DMS 273 treated with DMSO at 0.1 percent for 48 hours (cell line): ENCODE results near the gene TUBGCP2.

Source experiments
- DNase-seq: peaks from one replicate; lab custom pipeline; 2025; lab: John Stamatoyannopoulos, UW

The TUBGCP2 gene

DNA sequence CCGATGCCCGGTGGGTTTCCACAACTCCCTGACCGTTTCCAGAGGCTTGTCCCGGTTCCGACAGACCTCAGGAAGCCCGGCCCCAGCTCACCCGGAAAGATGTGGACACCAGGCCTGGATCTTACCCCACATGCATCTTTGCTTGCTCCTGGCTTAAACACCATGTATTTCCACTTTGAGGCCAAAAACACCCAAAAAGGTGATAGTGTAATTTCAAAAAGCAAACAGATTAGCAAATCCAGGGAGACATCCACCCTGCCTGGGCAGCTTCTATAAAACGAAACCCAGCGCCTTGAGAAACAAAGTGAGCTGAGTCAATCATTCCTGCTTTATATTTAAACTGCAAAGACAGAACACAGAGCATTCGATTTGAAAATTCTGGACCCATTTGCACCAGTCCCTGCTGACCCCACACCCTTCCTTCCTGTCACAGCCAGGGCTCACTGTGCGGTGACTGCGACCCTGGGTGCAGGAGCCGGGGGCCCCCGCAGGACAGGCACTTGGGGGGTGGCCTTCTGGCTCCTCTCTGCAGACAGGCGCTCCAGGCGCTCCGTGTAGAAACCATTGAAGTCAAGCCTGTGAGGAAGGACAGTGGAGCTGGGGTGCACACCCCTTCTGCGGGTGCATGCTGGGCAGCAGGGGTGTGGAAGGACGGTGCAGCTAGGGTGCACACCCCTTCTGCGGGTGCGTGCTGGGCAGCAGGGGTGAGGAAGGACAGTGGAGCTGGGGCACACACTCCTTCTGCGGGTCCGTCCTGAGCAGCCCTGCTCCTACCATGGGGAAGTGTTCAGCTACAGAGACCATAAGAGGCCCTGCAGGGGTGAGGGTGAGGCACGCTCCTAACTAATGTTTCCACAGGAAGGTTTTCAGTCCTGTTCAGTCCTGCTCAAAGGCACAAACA lies 29.1 kb downstream of the TUBGCP2 start:
- no peak for DNase-seq

DNA sequence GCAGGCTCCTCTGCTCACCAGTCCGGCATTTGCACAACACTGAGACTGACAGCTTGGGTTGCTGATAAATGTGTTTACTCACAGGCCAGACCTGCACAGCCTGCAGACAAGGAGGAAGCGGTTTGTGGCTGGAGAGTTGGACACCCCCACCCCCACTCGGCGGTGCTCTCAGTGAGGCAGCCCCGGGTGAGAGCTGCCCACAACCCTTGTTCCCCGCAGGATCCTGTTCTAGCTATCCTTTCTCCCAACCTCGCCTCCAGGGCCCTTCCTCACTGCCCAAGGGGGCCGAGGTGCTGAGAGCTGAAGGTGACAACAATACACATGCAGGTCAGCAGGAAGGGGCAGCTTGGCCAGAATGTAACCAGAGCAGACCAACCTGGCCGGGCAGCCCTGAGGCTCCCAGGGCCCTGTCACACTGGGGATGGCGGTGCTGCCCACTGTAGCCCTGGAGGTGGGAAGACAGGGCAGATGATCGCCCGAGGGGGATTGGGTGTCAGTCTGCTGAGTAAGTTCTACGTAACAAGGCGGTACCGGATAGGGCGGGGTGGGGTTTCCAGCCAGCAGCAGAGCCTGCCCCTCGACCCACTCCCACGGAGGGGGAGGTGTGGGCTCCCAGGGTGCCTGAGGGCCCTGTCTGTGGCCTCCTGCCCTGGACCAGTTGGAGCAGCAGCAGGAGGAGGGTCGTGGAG lies 30.0 kb downstream of the TUBGCP2 start:
- DNase-seq: no peak

DNA sequence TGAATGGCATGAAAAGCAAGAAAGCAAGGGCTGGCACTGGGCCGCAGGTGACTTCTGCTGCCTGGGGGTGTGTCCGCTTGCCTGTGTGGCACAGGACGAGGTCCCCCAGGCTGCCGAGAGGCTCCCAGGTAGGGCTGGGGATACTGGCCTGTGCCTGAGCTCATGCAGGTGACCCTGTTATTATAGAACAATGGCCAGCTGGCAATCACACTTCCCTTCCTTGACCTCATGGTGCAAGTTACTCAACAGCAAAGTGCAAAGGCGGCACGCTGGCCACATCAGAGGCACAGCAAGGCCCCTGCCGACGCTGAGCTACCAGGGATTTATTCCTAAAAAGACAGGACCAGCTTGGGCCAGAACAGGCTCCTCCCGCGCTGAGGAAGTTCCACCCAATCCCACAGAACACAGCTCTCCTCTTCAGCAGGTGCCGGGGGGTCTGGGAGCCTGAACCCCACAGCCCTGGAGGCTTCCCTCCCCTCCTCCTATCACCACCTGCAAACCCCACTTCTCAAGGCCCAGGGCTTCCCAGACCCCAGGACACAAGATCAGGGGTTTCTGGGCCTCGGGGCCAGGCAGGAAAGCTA lies 30.6 kb downstream of the TUBGCP2 start:
- DNase-seq: no peak

DNA sequence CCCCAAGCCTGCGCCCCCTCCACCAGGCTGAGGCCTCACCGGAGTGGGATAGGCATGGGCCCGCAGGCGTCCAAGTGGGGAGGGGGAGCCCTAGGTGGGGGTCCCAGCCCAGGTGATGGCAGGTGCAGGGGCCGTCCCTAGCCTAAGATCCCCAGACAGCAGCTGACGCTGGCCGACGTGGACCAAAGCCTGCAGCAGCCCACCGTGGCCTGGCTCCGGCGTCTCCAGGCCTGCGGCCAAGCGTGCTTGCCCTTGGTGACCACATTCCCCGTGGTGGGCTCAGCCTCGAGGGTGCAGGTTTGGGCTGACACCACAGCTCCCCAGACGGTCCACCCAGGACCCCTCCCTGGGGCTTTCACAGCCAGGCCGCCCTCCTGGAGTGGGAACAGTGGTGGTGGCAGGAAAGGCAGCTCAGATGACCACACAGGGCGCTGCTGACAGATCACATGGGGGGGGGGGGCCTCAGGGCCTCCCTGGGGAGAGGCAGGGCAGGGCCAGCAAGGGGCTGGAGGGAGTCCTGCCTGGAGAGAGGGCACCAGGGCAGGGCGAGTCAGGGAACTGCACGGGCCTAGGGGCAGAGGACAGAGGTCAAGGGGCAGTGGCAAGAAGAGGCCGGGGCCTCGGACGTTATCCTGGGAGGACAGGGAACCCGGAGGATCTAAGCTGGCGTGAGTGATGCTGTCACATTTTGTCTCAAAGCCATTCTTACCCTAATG lies 31.2 kb downstream of the TUBGCP2 start:
- DNase-seq: no peak

DNA sequence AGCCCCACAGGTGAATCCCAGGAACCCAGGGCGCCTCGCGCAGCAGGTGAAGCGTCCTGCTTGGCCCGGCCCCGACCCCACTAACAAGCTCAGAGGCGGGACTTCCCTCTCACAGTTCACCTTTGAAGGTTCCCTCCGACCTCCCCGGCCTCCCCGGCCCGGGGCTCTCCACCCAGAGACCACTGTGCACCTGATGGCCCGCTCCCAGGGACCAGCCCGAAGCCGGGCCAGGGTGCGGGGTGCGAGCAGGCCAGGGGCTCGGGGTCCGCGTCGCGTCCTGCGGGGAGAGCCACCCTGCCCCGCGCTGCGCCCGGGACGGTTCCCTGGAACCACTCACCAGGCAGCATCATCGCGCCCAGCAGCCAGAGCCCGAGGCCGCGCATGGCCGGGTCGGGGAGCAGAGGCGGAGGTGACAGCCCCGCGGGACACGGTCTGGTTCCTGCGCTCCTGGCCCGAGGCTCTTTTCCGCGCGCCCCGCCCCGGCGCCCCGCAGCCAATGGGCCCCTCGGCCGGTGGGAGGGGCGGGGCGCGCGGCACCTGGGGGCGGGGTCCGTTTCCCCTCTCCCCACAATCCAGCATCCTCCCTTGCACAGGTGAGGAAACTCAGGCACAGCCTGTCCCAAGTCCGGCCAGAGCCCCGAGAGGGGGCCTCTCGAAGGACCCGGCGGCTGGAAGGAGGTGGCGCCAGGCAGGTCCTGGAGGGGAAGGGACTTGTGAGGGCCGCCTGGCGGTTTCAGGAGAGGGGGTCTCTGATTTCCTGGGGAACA lies 32.1 kb downstream of the TUBGCP2 start, which contains the start of gene ADAM8:
TSS of gene ADAM8 (minus strand) at position 434 of the 767 bp plus-strand sequence. CDS start at position 383, 51 bp downstream.
- DNase-seq: no peak

DNA sequence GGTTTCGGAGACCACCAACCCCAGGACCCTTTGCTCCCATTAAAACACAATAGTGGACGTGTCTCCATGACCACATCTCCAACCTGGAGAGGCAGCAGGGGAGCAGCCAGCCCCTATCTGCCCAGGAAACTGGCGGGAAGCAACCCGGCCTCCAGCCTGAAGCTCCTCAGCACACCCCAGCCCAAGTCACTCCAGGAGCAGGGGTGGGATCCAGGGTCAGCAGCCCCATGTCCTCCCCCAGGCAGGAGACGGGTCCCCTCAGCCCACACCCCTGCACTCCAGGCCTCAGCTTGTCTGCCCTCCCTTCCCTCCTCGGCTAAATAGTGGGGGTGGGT lies 32.6 kb downstream of the TUBGCP2 start:
- no peak for DNase-seq

DNA sequence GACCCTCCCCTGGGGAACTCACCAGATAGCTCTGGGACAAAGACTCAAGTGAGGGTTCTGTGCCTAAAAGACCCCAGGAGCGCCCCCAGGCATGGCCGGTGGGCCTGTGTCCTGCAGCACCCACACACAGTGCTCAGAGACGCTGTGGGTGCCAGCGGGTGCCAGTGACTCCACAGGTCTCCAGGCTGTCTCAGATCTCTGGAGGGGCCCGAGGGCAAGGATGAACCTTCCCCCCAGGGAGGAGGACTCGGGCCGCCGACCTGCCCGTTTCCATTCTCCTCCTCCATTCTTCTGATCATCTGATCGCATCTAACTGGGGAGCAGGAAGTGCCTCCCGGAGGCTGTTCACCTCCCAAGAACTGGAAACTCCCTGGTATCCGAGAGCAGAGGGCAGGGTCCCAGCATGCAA lies 33.0 kb downstream of the TUBGCP2 start:
- no peak for DNase-seq

DNA sequence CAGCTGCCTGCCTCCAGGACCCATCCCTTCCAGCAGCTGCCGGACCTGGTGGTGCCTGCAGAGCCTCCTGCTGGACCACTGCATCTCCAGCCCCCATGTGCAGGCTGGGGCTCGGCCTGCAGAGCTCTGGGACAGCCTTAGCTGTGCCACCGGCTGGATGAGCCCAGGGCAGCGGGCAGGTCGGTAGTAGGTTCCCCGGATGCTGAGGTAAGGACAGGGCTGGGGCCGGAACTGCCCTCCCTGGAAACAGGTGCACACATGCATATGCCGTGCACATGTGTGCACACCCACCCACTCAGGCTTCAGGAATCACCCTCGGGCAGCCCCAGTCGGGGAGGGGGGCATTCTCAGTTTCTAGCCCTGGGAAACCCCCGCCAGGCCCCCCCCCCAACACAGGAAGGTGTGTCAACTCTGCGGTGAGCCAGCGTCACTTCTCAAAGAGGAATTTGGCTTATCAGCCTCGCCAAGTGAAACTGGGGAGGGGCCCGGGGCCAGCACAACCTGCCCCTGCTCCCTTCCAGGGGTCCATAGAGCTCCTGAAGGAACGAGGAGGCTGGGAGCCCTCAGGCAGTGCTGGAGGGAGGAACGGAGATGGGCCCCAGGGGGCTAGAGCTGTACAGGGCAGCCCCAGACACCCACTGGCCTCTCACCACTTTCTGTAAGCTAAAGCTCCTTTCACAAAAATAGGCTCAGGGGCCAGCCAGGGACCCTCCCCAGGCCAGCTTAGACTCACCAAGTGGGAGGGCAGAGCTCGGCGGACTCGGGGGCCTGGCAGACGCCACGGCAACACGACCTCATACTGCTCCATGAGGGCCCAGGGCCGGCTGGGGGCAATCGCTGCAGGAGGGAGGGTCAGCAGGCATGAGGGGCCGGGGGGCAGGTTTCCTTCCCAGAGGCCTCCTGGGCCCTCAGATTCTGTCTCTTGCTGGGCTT lies 33.7 kb downstream of the TUBGCP2 start:
- DNase-seq: no peak

DNA sequence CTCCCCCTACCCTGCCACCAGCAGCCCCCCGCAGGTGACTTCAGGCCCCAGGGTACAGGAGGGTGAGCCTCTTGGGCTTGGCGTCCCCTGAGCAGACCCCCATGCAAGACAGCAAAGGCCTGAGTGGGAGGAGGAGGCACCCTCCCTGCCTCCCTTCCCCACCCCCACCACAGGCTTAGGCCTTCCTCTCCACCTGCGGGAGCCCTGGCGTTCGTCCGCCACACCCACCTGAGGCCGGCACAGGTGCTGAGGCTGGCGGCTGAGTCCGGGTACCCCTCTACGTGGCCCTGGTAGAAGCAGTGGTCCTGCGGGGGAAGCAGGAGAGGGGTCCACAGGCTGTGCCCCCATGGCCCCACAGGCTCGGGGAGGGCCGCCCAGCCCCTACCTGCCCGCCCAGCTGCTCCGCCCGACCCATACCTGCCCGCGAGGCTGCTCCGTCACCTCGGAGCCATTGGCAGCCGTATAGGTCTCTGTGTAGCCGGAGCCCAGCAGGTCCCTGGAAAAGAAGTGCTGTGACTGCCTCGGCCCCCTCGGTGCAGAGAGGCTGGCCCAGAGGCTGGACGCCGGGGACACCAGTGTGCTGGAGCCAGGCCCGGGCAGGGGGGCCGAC lies 35.0 kb downstream of the TUBGCP2 start:
- no peak for DNase-seq

DNA sequence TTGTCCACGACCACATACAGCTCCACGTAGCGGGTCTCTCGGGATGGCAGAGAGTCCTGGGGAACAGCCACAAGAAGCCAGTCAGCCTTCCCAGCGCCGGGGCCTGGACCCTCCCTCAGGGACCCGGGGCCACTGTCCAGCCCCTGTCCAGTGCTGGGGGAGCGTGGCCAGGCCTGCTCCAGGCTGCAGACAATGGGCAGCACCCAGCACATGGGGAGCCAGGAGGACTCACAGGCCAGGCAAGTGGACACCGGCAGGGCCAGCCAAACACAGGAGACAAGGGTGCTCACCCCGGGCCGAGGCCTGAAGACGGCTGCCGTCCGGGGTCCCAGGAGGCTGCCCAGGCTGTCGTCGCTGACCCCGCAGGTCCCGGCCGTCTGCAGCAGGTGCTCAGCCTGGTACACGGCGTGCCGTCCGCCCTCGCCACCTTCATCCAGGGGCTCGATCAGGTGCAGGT lies 35.7 kb downstream of the TUBGCP2 start:
- no peak for DNase-seq

DNA sequence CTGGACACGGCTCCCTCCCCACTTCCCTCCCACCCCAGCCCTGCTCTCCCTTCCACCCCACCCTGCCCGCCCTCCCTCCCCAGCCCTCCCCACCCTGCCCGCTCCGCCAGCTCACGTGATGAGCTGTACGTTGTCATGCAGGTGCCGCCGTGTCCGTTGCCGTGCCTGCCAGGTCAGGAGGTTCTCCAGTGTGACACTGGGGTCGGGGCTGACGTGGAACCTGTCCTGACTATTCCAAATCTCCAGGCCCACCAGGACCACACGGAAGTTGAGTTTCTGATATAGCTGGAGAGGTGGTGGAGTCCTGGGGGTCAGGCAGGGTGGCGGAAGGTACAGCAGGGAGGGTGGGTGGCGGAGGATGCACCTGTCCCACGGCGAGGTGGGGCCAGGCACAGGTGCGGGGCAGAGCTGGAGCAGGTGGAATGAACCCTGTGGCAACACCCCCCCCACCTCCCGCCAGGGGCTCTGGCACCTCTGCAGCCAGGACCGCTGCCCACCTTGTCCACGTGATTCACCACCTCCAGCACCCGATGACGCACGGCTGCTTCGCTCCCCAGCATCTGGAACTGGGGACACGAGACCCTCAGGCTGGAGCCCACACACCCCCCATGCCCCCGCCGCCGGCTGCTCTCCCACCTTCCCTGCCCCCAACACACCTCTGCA lies 36.2 kb downstream of the TUBGCP2 start:
- DNase-seq: no peak

DNA sequence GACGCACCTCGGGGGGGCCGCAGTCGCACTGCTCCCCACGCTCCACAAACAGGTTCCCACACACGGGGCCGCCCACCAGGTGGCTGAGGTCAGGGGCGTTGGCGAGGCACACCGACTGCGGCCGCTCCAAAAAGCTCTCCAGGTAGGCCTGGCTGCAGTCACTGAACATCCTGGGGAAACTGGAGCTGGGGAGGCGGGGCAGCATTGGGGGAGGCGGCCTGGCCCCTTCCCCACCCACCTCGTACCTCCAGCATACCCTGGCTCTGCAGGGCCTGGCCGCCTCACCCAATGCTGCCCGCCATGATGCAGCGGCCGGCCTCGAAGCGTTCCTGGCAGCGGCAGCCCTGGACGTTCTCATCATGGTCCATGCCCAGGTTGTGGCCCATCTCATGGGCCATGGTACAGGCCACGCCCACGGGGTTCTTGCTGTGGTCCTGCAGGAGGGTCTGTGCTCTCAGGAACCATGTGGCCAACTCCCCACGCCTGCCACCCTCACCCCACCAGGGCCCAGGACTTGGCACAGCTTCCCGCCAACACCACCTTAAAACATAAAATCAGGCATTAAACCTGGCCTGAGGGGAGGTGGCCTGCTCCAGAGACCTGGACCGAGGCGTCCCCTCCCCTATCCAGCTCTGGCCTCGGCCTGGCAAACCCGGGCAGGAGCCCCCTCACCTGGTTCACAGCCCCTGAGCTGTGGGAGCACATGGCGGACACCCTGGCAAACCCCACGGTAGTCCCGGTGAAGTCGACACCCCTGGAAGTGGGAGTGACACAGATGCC lies 37.0 kb downstream of the TUBGCP2 start:
- DNase-seq: no peak

DNA sequence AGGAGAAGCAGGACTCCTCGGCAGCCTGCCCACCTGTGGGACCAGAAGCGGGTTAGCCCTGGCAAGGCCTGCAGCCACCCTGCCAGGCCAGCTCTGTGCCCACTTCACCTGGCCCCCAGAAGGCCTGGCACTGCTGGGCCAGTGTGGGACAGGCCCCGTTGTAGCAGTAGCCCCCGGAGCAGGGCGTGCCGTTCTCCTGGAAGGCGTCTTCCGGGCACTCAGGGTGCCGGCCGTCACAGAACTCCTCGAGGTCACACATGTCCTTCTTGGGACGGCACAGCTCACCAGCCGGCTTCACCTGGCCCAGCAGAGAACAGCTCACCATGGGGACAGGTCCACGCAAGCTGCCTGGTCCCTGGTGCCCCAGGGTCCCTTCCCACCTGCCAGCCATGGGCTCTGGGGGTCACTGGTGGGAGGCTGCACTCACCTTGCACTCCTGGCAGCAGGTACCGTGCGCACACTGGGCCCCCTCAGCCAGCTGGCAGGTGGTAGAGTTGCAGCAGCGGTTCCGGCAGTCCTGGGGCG lies 37.8 kb downstream of the TUBGCP2 start:
- DNase-seq: no peak

DNA sequence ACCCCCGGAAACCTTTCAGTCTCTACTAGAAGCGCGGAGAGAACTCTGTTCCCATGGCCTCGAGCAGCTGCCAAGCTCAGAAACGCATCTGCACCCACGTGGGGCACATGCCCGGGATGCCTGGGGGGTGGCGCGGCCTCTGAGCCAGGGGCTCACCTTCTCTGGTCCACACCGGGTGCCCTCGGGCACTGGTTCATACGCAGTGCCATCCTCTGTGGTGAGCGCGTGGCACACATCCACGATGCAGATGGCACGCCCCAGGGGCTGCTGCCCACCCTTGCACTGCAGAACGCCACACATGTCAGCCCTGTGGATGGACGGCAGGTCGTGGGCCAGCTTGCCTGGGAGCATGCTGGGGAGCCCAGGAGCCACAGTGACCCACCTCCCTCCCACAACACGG lies 38.5 kb downstream of the TUBGCP2 start:
- DNase-seq: no peak

DNA sequence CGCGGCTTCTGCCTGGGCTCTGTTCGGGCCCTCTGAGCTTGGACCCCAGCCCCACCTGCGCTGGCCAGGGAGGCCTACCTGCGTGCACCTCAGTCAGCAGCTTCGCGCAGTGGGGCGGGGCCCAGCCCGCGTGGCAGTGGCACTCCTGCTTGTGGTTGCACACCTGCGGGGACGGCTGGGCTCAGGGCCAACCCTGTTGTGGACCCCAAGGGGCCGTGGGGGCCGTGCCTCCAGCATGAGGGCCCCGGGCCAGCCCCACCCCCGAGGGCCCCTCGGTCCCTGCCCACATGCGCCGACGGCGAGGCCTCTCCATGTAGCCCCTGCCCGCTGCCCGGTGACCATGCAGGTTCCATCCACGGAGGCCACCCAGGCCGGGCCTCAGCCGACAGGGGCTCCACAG lies 39.3 kb downstream of the TUBGCP2 start:
- no peak for DNase-seq

DNA sequence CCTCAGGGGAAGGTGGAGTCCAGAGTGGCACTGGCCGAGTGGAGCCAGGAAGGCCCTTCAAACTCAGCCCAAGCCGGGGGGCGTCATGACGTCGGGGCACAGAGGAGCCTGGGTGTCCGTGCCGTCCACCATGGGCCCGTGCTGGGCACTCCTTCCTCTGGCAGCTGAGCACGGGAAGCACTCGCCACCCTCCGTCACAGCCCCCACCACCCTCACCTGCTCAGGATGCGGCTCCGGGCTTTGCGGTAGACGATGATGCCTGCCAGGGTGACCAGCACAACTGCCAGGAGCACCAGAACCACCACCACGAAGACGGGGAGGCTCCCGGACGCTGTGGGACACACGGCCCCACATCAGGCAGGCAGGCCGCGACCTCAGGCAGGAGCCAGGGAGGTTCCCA lies 40.1 kb downstream of the TUBGCP2 start:
- DNase-seq: no peak

DNA sequence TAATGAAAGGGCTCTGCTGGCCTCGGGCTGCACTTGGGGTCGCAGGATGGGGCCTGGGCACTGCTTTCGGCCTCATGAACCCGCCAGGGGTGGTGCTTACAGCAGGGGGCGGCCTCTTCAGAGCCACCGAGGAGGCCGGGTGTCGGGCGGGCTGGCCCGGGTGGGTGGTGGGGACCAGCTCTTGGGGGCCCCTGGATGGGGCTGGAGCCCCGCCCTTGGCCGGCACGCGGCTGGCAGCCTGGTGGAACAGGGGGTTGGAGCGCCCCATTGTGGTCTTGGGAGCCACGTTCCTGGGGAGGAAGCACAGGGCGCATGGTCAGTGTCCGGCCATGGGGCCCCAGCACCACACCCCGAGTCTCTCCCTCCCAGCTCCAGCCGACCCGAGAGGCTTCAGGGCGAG lies 40.8 kb downstream of the TUBGCP2 start:
- DNase-seq: no peak

DNA sequence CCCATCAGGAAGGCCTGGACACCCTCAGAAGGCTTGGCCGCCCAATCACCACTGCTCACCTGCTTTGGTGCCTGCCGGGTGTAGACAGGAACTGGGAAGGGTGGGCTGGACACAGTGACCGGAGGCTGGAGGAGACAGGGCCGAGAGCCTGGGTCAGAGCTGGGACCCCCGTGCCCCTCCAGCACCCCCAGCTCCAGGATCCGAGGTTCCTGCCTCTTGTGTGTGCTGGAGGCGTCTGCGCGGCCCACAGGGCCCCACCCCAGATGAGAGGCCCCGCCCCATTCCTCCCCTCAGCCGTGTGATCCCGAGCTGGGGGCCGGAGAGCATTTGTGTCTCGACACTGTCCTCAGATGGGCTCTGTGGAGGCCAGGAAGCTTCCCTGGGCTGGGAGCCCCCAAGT lies 41.4 kb downstream of the TUBGCP2 start:
- DNase-seq: no peak
